NCI-H146 treated with DMSO at 0.1 percent for 48 hours (cell line): ENCODE data around the gene SURF2.

ENCODE experiments used
- DNase-seq: peaks from one replicate; lab custom pipeline; 2025; ENCODE audit not compliant: unreplicated experiment; lab: John Stamatoyannopoulos, UW

The SURF2 gene

DNA sequence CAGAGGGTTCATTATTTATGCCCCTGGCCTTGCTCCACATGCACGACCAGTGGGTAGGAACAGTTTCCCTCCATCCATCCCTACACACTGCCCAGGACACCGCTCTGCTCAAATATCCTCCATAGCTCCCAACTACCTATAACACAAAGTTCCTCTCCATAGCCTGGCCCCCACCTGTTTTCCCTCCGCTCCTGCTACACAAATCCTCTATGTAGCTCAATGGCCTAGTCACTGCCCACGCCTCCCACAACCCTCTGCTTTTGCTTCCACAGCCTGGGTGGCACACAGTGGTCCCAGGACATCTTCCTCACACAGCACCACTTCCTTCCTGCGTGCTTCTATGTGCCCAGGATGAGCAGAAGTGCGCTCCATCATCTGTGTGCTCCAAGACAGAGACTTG lies 41.0 kb downstream of the SURF2 start:
- DNase-seq, result no peak

DNA sequence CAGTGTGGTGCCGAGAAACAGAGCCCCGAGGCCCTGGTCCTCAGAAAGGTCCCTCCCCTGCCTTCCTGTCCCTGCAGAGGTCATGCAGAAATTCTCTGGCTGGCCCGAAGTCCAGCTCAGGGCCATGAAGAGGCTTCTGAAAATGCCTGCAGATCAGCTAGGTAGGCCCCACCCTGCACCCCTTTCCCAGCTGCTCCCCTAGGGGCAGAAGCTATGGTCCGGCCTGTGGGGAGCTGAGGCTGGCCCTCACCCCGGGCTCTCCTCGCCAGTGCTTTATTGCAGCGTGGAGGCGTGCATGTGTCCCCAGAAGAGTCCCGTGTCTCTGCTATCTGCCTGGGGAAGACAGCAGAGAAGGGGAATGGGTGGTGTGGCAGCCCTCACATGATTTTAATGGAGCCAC lies 41.5 kb downstream of the SURF2 start:
- no peak for DNase-seq

DNA sequence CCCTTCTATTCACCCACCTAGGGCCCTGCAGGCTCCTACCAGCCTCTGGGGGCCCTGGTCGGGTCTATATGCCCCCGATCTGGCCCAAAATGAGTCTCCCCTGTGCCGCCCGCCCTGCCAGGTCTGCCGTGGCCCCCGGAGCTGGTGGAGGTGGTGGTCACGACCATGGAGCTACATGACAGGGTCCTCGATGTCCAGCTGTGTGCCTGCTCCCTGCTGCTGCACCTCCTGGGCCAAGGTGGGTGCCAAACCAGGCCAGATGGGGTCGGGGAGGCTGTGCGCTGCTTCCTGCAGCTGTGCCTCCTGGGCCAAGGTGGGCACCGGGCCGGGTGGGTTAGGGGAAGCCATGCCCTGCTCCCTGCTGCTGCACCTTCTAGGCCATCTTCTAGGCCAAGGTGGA lies 43.9 kb downstream of the SURF2 start:
- no peak for DNase-seq

DNA sequence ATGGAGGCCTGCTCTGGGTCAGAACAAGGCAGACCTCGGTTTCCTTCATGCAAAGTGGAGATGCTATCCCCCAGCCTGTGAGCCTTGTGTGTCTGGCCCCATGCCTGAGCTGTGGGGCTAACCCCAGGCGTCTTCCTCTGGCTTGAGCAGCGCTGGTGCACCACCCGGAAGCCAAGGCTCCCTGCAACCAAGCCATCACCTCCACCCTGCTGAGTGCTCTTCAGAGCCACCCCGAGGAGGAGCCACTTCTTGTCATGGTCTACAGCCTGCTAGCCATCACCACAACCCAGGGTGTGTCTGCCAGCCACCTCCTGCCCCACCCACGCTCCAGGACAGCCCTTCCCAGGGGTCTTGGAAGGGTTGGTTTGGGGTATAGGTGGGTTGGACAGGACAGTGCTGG lies 45.2 kb downstream of the SURF2 start:
- no peak for DNase-seq

DNA sequence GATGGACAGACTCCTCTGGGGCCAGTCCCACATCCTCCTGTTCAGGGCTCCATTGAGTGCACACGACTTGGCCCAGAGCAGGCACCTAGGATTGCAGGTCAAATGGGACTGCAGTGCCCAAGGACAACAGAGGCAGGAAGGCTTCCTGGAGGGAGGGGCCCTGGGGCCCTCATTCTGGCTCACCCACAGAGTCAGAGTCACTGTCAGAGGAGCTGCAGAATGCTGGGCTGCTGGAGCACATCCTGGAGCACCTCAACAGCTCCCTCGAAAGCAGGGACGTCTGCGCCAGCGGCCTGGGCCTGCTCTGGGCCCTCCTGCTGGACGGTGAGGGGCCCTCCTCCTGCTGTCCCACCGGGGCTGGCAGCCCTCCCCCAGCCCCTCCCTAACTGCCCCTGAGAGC lies 46.3 kb downstream of the SURF2 start:
- no peak for DNase-seq

DNA sequence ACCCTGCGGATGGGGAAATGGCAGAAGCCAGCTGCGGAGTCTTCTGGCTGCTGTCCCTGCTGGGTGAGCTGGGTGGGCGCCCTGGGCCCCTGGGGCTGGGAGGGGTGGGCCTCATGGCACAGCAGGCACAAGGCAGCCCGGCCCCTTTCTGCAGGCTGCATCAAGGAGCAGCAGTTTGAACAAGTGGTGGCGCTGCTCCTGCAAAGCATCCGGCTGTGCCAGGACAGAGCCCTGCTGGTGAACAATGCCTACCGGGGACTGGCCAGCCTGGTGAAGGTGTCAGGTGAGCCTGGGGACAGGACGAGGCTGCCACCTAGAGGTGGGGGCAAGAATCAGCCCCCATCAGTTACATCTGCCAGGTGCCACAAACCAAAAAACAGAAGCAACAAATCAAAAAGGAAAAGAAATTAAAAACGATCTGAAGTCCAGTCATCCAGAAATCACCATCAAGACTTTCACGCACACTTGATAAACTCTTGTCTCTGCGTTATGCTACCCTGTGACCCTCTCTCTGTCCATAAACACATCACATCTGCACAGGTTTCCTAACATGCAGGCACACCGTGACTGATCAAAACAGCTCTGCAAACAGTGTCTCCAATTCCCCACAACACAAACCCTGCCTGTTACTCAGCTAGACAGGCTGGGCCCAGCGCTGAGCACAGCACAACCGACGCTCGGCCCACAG lies 47.6 kb downstream of the SURF2 start:
- no peak for DNase-seq

DNA sequence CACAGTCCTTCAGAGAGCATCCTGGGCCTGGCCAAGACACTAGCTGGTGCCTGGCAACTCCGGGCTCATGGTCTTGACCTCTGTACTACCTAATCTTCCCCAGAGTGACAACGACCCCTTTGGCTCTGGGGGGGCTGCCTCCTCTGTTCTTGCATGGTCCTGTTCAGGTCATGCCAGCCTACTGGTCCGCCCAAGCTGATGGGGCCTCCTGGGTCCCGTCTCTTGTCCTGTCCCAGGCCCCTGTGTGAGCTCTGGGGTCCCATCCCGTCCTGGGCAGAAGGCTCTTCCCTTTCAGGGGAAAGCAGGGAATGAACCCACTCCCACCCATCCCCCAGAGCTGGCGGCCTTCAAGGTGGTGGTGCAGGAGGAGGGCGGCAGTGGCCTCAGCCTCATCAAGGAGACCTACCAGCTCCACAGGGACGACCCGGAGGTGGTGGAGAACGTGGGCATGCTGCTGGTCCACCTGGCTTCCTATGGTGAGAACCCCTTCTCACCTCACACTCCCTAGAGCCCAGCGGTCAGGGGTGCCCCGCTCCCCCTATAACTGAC lies 48.2 kb downstream of the SURF2 start:
- no peak for DNase-seq

DNA sequence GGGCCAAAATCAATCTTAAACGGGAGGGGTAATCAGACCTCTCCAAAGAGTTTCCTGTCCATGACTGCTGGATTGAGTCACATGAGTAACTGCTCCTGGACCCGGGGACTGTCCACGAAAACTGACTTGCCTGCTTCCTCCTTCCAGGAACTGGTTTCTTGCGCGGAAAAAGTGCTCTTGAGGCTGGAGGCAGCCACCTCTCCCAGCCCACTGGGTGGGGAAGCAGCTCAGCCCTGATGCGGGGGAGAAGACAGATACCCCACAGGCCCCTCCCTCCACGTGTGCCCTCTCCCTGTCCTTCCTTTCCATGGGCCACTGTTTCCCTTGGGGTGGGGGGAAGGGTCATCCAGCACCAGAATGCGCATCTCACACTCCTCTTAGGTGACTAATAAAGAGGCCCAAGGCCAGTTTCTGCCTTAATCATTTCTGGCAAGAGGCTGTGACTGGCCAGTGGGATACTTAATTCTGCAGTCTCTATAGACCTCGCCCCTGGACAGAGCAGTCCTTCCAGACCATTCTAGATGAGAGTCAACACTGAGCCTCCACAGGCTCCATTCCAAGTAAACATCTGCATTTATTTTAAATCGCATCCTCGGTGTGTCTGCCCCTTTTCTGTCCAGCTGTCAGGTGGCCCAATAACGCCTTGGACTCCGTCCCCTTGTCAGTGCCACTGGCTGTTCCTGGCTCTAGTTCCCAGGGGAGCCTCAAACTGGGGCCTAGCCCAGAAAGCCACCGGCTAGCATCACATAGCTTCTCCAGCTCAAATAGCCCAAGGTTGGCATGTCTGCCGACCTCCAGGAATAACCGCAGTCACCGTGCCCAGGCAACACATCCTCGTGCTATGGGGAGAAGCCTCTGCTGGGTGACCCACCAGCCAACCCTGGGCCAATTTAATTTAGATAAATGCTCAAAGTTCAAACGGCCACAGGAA lies 49.4 kb downstream of the SURF2 start:
- no peak for DNase-seq

DNA sequence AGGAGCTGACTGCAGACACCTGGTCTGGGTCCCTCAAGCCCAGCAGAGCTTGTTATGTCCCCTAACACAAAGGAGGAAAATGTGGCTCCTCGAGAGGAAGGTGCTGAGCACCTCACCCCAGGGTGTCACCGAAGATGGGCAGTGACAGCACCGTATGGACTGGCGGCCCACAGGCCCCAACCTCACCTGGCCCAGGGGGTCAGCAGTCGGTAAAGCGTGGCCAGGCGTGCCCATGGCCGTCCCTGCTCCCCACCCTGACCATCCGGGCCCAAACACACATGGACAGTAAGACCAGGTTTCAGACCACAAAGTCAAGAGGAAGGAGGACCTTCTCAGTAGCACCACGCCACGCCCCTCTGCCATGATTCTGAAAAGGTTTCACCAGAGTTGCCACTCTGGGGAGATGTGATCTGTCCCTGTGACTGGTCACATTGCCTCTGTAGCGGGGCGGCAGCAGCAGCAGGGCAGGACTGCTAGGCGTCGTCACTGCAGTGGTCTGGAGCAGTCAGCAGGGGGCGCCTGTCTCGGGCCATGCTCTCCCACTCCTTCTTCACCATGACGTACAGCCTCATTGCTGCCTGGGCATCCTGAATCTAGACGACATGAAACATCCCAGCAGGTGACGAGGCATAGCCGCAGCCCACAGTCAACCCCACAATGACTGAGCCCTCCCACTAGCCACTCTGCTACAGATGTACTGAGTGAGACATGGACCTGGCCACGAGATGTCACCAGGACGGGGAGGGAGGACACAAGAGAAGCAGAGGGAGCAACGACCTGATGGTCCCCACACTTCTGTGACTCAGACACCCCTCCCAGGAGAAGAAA lies 50.3 kb downstream of the SURF2 start:
- DNase-seq, result no peak

DNA sequence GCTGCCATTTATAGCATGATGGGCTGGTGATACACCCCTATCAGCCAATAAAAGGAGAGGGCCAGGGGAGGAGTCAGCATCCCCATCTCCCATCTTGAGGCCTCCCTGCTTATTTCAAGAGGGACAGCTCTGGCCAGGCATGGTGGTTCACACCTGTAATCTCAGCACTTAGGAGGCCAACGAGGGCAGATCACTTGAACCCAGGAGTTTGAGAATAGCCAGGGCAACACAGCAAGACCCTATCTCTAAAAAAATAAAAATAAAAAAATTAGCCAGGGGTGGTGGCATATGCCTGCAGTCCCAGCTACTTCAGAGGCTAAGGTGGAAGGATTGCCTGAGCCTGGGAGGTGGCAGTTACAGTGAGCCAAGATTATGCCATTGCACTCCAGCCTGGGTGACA lies 51.7 kb downstream of the SURF2 start:
- DNase-seq, result no peak
